Calu3 (cell line): ENCODE results near the gene DEXI. TPM values are rescaled to one million over a fixed set of nuclear protein-coding genes. Genes with fewer than 3 reads are reported as not detected.
A peak's percentile ranks its signal among the peaks of the same experiment; 100 is the strongest.

ENCODE experiments used
- BruUV-seq: library from RNA; stranded (reverse); fragments of 400-500 nt; replicated peaks from 2 replicates; lab custom pipeline; 2021; lab: Mats Ljungman, UMichigan
- CTCF ChIA-PET: fragments of 300-600 bp; sonication (Branson Sonifier 250); formaldehyde crosslinking; loops from one replicate; lab custom pipeline; 2022; ENCODE audit warnings: antibody characterized with exemption; lab: Charles Lee
- DNase-seq: peaks from one replicate; pipeline ENCODE4 v3.0.0; 2022
- H3K27ac Mint-ChIP-seq: one replicate; pipeline ENCODE4 v1.8.0; 2022; ENCODE audit warnings: mixed read lengths; ENCODE audit not compliant: unreplicated experiment
- H3K27me3 Mint-ChIP-seq: one replicate; pipeline ENCODE4 v1.8.0; 2022; ENCODE audit warnings: mixed read lengths; ENCODE audit not compliant: unreplicated experiment
- H3K36me3 Mint-ChIP-seq: one replicate; pipeline ENCODE4 v1.8.0; 2022; ENCODE audit warnings: mild to moderate bottlenecking, moderate library complexity, mixed read lengths; ENCODE audit not compliant: insufficient read depth, unreplicated experiment
- H3K4me1 Mint-ChIP-seq: one replicate; pipeline ENCODE4 v1.8.0; 2022; ENCODE audit warnings: mild to moderate bottlenecking, low read depth, mixed read lengths; ENCODE audit not compliant: unreplicated experiment
- H3K4me3 Mint-ChIP-seq: one replicate; pipeline ENCODE4 v1.8.0; 2022; ENCODE audit warnings: mild to moderate bottlenecking, low read depth, moderate library complexity, mixed read lengths; ENCODE audit not compliant: unreplicated experiment
- H3K9me3 Mint-ChIP-seq: one replicate; pipeline ENCODE4 v1.8.0; 2022; ENCODE audit warnings: low read depth, mixed read lengths; ENCODE audit not compliant: unreplicated experiment
- CTCF ChIP-seq: fragments of 200-600 bp; IDR thresholded peaks from one replicate; pipeline ENCODE4 v1.8.0; 2022; ENCODE audit warnings: antibody characterized with exemption; ENCODE audit not compliant: unreplicated experiment
- intact Hi-C: fragments of 100-400 bp; cut with micrococcal nuclease; formaldehyde crosslinking; loops from one replicate; pipeline ENCODE4 v1.10.0; 2022; ENCODE audit not compliant: unreplicated experiment
- total RNA-seq: library from RNA; stranded (reverse); gene quantifications from 2 replicates; pipeline ENCODE4 v1.2.3, GENCODE V29; 2022

The DEXI gene
- total RNA-seq, 1 experiment from 2014 or later, result 32.3 TPM

GRCh38 chr16:10982465-10983150 lies 40.3 kb upstream of the DEXI start:
- H3K27ac Mint-ChIP-seq, result no peak overlapping the region
- peaks cover 4% of the 10 kb centered on the region for H3K36me3 Mint-ChIP-seq
- BruUV-seq, result no TSS peak
- H3K4me3 Mint-ChIP-seq, result no peak overlapping the region
- CTCF ChIA-PET, result interaction anchor here (0.6 to 2.8 kb wide), 8 partner anchors 10 to 374 kb away, joined by 3 to 25 read pairs (median 5); partner anchors contain the start of gene SOCS1
- peaks cover 27% of the 10 kb centered on the region for H3K4me1 Mint-ChIP-seq
- no peak for TF ChIP-seq CTCF
- intact Hi-C loops, result no loop called here
- no peaks in the 10 kb centered on the region for H3K27me3 Mint-ChIP-seq
- H3K9me3 Mint-ChIP-seq, result no peaks in the 10 kb centered on the region
- no peak for DNase-seq

- Mint-ChIP-seq H3K4me1 (peaks cover 21% of the 10 kb centered on the region), H3K36me3 (peaks cover 7% of the 10 kb centered on the region), H3K9me3 (no peaks in the 10 kb centered on the region), H3K27ac (no peak overlapping the region), H3K4me3 (no peak overlapping the region), H3K27me3 (no peaks in the 10 kb centered on the region)
- intact Hi-C loops, result no loop called here
- DNase-seq, result peak; percentile 37
- no peak for TF ChIP-seq CTCF
- no TSS peak for BruUV-seq
- CTCF ChIA-PET, result interaction anchor here (0.6 to 2.8 kb wide), 2 partner anchors 124 to 275 kb away, joined by 7 to 25 read pairs; partner anchors contain the start of gene SOCS1
Observed at GRCh38 chr16:10981697-10982216, 39.5 kb upstream of the DEXI start.

- CTCF ChIA-PET, result no interaction called here
- H3K36me3 Mint-ChIP-seq, result peaks cover 8% of the 10 kb centered on the region
- H3K4me3 Mint-ChIP-seq, result no peak overlapping the region
- no TSS peak for BruUV-seq
- H3K27me3 Mint-ChIP-seq, result no peaks in the 10 kb centered on the region
- TF ChIP-seq CTCF, result no peak
- no peak overlapping the region for H3K27ac Mint-ChIP-seq
- H3K9me3 Mint-ChIP-seq, result no peaks in the 10 kb centered on the region
- peaks cover 21% of the 10 kb centered on the region for H3K4me1 Mint-ChIP-seq
- intact Hi-C loops, result no loop called here
- no peak for DNase-seq
Observed at GRCh38 chr16:10980813-10981212, 38.5 kb upstream of the DEXI start.

GRCh38 chr16:10979717-10980601 lies 37.7 kb upstream of the DEXI start:
- BruUV-seq, result no TSS peak
- Mint-ChIP-seq H3K4me3 (no peak overlapping the region), H3K9me3 (no peaks in the 10 kb centered on the region), H3K36me3 (peaks cover 8% of the 10 kb centered on the region), H3K4me1 (peaks cover 21% of the 10 kb centered on the region), H3K27ac (no peak overlapping the region), H3K27me3 (no peaks in the 10 kb centered on the region)
- TF ChIP-seq CTCF, result no peak
- no peak for DNase-seq
- intact Hi-C loops, result no loop called here
- CTCF ChIA-PET, result no interaction called here
